Measurements from ENCODE around the gene ZNF554. TPM values are rescaled to one million over a fixed set of nuclear protein-coding genes. Genes with fewer than 3 reads are reported as not detected.

The ZNF554 gene
- polyA plus RNA-seq, 3 donors, result 8.1 to 11.3 (median 10.5) TPM

- no peak for DNase-seq
Observed at GRCh38 chr19:2824129-2824528, 4.5 kb downstream of the ZNF554 start.

DNA sequence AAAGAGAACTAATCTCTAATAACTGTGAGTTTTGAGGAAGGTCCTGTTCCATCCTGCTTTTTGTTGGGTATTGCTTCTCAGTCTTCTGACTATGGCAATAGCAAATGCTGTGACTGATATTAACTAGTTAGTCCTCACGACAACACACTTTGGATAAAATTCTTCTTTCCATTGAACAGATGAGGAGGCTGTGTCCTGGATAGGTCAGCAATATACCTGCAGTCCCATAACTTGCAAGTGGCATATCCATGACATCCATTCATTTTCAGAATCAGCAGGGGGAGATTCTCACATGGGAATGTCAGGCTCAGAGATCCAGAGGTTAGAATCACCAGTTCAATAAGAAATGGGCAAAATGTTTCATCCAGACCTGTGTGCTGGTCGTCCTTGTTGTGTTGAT, 7.4 kb downstream of the ZNF554 start:
- no peak for DNase-seq

GRCh38 chr19:2827840-2828489, 8.3 kb downstream of the ZNF554 start:
- no peak for DNase-seq

DNA sequence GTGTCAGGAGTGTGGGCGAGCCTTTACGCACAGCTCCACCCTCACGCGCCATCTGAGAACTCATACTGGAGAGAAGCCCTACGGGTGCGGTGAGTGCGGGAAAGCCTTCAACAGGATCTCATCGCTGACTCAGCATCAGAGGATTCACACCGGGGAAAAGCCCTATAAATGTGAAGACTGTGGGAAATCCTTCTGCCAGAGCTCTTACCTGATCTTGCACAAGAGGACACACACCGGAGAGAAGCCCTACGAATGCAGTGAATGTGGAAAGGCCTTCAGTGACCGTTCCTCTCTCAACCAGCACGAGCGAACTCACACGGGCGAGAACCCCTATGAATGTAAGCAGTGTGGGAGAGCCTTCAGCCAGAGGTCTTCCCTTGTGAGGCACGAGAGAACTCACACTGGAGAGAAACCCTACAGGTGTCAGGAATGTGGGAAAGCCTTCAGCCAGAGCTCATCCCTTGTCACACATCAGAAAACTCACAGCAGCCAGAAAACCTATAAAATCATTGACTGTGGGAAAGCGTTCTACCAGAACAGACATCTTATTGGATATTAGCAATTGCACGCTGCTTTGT, 14.7 kb downstream of the ZNF554 start:
- DNase-seq, result no peak

DNA sequence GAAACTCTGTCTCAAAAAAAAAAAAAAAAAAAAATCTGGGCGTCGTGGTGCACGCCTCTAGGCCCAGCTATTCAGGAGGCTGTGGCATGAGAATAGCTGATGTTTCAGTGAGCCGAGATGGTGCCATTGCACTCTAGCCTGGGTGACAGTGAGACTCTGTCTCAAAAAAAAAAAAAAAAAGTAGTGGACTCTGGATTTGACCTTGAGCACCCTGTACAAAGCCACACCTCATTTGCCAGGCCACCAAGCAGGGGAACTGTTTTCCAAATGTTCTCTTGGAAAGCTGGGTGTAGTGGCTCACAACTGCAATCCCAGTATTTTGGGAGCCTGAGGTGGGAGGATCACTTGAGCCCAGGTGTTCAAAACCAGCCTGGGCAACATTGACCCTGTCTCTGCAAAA, 17.8 kb downstream of the ZNF554 start:
- DNase-seq, result no peak

DNA sequence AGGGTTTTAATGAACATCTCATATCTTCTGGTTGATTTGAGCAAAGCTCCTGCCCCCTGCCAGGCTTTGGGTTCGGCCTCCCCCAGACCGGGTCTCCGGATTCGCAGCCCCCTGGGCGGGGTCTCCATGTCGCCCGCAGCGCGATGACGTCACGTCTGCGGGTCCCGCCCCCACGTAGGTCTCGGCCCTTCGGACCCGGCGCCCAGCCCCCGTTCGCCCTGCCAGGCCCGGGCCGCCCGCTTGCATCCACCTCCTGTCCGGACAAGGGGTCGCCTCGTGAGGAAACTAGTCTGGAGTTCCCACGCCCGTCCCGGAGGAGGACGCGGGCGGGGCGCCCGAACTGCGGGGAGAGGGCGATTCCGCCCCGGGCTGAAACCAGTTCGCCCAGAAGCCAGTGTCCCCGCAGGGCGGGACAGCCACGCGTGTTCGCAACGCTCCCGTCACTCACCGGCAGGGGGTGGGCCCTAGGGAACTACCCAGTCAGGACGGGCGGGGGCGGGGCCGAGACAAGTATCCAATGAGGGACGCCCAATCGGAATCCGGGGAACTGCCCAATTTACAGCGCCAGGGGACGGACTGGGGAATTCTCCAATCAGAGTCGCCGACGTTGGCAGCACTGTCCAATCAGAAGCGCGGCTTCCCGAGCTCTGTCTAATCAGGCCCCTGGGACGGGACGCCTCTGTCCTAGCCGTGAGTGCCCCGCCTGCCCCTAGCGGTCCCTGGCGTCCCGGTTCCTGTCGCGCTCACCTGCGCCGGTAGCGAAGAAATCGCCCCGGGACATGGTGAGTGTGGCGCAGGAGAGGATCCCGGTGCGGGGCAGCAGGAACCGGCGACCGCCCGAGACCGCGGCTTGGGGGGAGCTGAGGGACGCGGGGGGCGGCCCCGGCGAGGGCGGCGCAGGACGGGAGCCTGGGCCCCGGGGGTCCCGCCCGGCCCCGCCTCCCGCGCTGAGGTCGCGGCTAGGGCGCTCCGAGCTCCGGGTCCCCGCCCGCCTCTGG, 21.4 kb downstream of the ZNF554 start, which contains the start of gene ZNF555:
Gene ZNF555 (plus strand): TSS at position 682 of the 998 bp plus-strand sequence. CDS start 98 bp downstream, at position 780.
- DNase-seq, result peak; percentile 99

DNA sequence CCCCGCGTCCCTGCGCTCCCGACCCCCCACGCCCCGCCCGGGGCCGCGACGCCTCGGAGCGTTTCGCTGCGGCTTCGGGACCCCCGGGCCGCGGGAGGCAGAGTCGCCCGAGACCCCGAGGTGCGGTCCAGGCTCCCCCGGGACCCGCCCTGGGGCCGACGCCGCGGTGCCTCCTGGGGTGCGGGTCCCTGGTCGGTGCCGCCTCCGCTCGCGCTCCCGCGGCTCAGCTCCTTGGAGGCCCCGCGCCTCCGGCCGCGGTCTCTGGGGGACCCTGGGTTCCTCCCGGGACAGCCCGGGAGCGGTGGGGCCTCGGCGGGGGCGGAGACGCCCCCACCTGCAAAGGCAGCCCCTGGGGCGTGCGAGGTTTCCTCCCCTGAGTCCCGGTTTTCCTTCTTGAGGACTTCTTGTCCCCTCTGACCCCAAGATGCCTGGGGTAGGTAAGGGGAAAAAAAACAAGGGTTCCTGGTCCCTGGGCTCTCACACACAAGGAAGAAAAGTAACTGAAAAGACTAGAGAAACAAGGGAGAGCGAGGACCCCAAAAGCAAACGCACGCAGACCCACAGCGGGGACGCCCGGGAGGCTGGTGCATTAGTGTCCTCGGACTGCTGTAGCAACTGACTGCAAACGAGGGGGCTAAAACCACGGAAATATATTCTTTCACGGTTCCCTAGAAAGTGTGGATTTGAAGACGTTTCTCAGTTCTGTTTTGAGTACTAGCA, 22.3 kb downstream of the ZNF554 start:
- DNase-seq, result no peak

GRCh38 chr19:2845107-2845506, 25.4 kb downstream of the ZNF554 start:
- DNase-seq, result no peak

DNA sequence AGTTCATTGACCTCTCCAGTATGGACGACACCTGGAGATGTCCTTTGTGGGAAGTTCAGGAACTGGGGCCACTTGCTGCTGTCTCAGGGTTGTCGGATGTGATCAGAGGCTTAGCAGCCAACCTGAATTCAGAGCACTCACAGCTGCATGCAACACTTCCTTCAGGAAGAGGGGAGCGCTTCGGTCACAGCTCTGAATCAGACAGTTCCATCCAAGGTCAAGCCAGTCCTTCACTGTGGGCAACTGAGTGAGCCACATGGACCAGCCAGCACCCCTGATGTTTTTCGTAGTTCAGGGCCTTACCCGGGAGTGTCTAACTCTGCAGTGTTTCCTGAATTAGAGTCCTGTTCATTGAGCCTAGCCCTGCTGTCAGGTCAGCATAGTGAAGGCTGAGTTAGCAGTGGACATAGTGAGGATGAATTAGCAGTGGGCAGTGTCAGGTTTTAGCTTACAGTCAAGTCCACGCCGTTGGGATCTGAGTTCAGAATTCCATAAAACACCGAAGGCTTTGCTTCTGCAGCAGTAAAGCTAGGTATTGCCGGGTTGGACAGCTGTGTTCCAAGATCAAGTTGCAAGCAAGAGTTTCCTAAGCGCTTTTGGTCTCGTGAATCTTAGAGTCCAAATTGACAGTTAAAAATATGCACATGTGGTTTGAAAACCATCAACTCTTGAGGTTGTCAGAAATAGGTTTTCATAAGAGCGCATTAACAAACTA, 26.7 kb downstream of the ZNF554 start:
- DNase-seq, result no peak

DNA sequence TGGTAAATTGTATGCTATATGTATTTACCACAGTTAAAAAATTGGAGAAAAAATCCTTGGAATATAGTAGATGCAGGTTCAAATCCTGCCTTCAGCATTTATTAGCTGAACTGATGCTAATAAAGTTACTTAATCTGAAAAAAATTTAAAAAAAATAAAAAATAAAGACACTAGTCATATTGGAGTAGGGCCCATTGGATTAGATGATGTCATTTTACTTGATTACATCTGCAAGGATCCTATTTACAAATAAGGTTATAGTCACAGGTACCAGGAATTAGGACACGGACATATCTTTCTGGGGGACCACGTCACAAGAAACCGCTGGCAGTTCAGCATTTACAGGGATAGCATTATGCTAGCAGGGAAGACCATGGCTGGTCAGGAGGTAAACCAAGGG, 27.8 kb downstream of the ZNF554 start:
- DNase-seq, result no peak

DNA sequence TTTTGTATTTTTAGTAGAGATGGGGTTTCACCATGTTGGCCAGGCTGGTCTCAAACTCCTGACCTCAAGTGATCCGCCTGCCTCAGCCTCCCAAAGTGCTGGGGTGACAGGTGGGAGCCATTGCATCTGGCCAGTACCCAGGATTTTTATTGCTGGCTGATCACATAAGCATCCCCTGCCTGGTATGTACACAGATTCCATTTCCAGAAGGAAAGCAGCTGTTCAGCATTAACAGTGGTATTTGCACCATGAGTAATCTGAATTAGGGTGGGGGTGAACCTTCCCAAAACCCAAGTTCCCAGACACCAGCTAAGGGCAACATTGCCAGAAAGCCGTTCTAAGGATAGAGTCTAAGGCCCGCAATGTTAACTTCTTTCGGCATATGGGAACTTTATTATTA, 28.9 kb downstream of the ZNF554 start:
- no peak for DNase-seq

DNA sequence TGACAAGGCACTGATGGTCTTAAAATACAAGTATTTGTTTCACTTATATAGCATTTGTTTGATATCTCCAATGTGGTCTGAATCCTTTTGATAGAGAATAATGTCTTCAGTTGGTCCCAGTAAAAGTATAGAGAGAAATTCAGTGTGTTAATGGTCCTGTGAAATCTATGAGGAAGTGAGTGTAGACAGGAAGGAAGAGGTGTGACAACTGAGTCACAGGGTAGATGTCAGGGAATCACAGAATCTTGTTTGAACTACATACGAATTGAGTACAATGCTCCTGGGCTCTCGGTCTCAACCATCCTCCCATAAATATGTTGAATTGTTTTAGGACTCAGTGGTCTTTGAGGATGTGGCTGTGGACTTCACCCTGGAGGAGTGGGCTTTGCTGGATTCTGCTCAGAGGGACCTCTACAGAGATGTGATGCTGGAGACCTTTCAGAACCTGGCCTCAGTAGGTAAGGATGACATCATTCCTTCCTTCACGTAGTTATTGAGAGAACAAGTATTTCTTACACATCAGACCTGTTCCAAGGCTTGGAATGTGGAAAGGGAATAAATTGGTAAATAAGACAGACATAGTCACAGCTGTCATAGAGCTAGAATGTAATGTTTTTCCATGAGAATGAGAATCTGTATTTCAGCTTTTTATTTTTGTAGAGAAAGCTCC, 30.7 kb downstream of the ZNF554 start:
- no peak for DNase-seq

- DNase-seq, result no peak
Observed at GRCh38 chr19:2852598-2852997, 32.9 kb downstream of the ZNF554 start.

GRCh38 chr19:2853015-2853606, 33.4 kb downstream of the ZNF554 start:
- no peak for DNase-seq

GRCh38 chr19:2854849-2855248, 35.2 kb downstream of the ZNF554 start:
- no peak for DNase-seq

GRCh38 chr19:2856457-2857050, 36.9 kb downstream of the ZNF554 start:
- no peak for DNase-seq

DNA sequence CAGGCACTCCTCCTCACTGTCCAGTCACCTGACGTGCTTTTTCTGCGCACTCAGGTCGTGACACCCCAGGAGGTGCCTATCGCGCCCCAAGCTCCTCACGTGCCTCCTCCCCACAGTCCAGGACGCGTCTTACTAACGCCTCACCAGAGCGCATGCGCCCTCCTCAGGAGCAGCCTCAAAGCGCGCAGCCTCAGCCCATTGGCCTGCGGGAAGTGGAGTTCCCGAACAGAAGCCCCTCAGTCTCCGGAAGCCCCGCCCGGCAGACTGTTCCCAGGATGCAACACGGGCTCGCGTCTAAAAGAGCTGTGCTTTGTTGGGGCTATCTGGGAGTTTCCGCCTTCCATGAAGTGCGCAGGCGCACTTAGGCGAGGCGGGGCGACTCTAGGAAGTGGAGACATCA, 39.2 kb downstream of the ZNF554 start:
- no peak for DNase-seq

GRCh38 chr19:2863816-2864215, 44.1 kb downstream of the ZNF554 start:
- DNase-seq, result no peak

DNA sequence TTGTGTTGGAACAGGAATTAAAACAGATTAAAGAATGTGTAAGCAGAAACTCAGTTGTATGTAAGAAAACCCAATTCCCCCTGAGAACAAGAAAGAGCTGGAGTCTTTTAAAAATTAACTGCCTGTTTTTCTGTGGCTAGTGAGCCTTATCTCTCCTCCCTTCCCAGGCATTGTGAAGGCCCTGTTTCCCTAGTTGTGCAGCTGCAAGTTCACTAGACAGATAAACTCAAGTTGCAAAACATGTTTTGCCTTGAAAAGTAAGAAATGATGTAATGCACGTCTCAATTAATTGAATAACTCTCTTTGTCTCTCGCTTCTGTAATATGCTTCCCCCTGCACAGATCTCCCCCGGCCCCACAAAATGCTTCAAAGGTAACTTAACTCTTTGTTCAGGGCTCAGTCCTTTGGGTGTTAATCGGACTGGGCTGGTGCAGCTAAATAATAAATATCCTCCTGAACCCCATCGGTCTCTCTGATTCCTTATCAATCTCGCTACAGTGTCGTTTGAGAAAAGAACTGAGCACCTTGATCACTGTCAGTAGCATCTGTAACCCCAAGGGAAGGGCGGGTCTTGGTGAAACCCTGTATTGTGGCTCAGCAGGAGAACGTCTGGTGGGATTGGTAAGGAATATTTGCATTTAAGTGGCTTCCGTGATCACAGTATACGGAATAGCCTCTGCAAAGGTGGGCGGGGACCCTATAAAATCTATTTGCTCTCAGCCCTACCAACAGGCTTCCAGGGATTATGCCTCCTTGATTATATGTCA, 45.8 kb downstream of the ZNF554 start:
- DNase-seq, result no peak

Measured in renal pelvis (tissue), 4 donors.